HCT116 (cell line): ENCODE data around the gene MBD3. TPM values are rescaled to one million over a fixed set of nuclear protein-coding genes. Genes with fewer than 3 reads are reported as not detected.

Source experiments
- ATAC-seq: fragments of 200-7000 bp; cut with Tn5 transposase; 2 replicates; pipeline ENCODE4 v1.9.1; 2020; ENCODE audit warnings: mild to moderate bottlenecking, moderate library complexity
- BruUV-seq: library from RNA; stranded (reverse); fragments of 400-500 nt; replicated peaks from 2 replicates; lab custom pipeline; 2021; lab: Mats Ljungman, UMichigan
- CTCF ChIA-PET: fragments of 300-600 bp; sonication (Branson Sonifier 250); formaldehyde crosslinking; loops from one replicate; lab custom pipeline; 2021; ENCODE audit warnings: antibody characterized with exemption; lab: Charles Lee
- POLR2A ChIA-PET: fragments of 300-600, 350-600 bp; sonication (Branson Sonifier 250); formaldehyde crosslinking; loops from one replicate; lab custom pipeline; 2021; ENCODE audit warnings: antibody characterized with exemption; lab: Charles Lee
- RAD21 ChIA-PET, 2 experiments: fragments of 300-600 bp; sonication (Branson Sonifier 250); formaldehyde crosslinking; loops; one replicate each; lab custom pipeline; 2023; ENCODE audit warnings: low total read pairs in 2 of 2; ENCODE audit not compliant: uncharacterized antibody in 2 of 2, unreplicated experiment in 2 of 2, low non-redundant PET in 1 of 2; lab: Charles Lee
- DNase-seq: peaks from one replicate; pipeline ENCODE4 v3.0.0-alpha.2; 2010; ENCODE audit warnings: low read depth, low spot score
- H2AFZ ChIP-seq: fragments of 200-600 bp; shearing (Covaris generic), sonication (generic); 2 replicates; pipeline ENCODE4 v1.6.1; 2017; ENCODE audit warnings: low read depth, mixed run types, mixed read lengths, antibody characterized with exemption, low read length; ENCODE audit not compliant: poor library complexity, severe bottlenecking
- H3K27ac ChIP-seq: 2 replicates; pipeline ENCODE4 v1.5.1; 2012; ENCODE audit warnings: low read depth, low read length
- H3K27me3 ChIP-seq: fragments of 200-600 bp; sonication (generic); 2 replicates; pipeline ENCODE4 v1.6.1; 2016; ENCODE audit warnings: mixed run types, low read length, mixed read lengths; ENCODE audit not compliant: insufficient read depth
- H3K36me3 ChIP-seq, 2 experiments: fragments of 200-500 bp in 1 of 2; fragments of 200-600 bp in 1 of 2; sonication (Bioruptor generic) in 1 of 2; sonication (generic) in 1 of 2; 2 replicates each; pipeline versions ENCODE4 v1.5.1 to v1.6.1; 2014 to 2016; ENCODE audit warnings: low read length in 2 of 2, inconsistent platforms in 1 of 2, mixed read lengths in 1 of 2, mixed run types in 1 of 2; ENCODE audit not compliant: insufficient read depth in 2 of 2, control insufficient read depth in 1 of 2
- H3K4me1 ChIP-seq, 2 experiments: fragments of 200-600 bp in 1 of 2; sonication (generic) in 1 of 2; 2 replicates each; pipeline versions ENCODE4 v1.5.1 to v1.6.1; 2012 to 2017; ENCODE audit warnings: low read length in 2 of 2, inconsistent platforms in 1 of 2, mild to moderate bottlenecking in 1 of 2, mixed read lengths in 1 of 2, mixed run types in 1 of 2, moderate library complexity in 1 of 2; ENCODE audit not compliant: insufficient read depth in 2 of 2, control insufficient read depth in 1 of 2
- H3K4me2 ChIP-seq: fragments of 200-600 bp; sonication (generic); 2 replicates; pipeline ENCODE4 v1.6.1; 2017; ENCODE audit warnings: mixed run types, low read length, mixed read lengths
- H3K4me3 ChIP-seq, 2 experiments: fragments of 200-600 bp in 1 of 2; sonication (generic) in 1 of 2; replicated peaks in 1 of 2; 2 replicates each; pipeline ENCODE4 v1.5.1; 2011 to 2016; ENCODE audit warnings: low read length in 2 of 2, control low read depth in 1 of 2, low read depth in 1 of 2, mild to moderate bottlenecking in 1 of 2, mixed read lengths in 1 of 2, mixed run types in 1 of 2
- H3K79me2 ChIP-seq: fragments of 200-600 bp; sonication (generic); 2 replicates; pipeline ENCODE4 v1.6.1; 2017; ENCODE audit warnings: mild to moderate bottlenecking, mixed run types, low read length, moderate library complexity, mixed read lengths; ENCODE audit not compliant: insufficient read depth
- H3K9ac ChIP-seq: fragments of 200-600 bp; sonication (generic); 2 replicates; pipeline ENCODE4 v1.6.1; 2016; ENCODE audit warnings: low read length, mixed read lengths
- H3K9me2 ChIP-seq: fragments of 200-600 bp; sonication (generic), shearing (Covaris generic); 2 replicates; pipeline ENCODE4 v1.6.1; 2017; ENCODE audit warnings: mixed run types, mild to moderate bottlenecking, moderate library complexity; ENCODE audit not compliant: insufficient read depth
- H3K9me3 ChIP-seq, 2 experiments: fragments of 200-500 bp in 1 of 2; fragments of 200-600 bp in 1 of 2; sonication (Bioruptor generic) in 1 of 2; sonication (generic) in 1 of 2; 2 replicates each; pipeline ENCODE4 v1.6.1; 2014 to 2017; ENCODE audit warnings: low read length in 2 of 2, mixed read lengths in 2 of 2, inconsistent platforms in 1 of 2, low read depth in 1 of 2, mild to moderate bottlenecking in 1 of 2, mixed run types in 1 of 2, moderate library complexity in 1 of 2; ENCODE audit not compliant: control insufficient read depth in 1 of 2, insufficient read depth in 1 of 2
- H4K20me1 ChIP-seq: fragments of 200-600 bp; sonication (generic), shearing (Covaris generic); 2 replicates; pipeline ENCODE4 v1.6.1; 2017; ENCODE audit warnings: mixed run types, mild to moderate bottlenecking, moderate library complexity; ENCODE audit not compliant: insufficient read depth
- ATF3 ChIP-seq: IDR thresholded peaks from 2 replicates; pipeline ENCODE4 v1.6.1; 2012
- CTCF ChIP-seq, 3 experiments: fragments of 200-600 bp in 1 of 3; sonication (generic) in 1 of 3; IDR thresholded peaks in 2 of 3; conservative IDR thresholded peaks in 1 of 3; 2 replicates each; pipeline ENCODE4 v1.5.1; 2012 to 2017; ENCODE audit warnings: low read depth in 2 of 3, low read length in 2 of 3, antibody characterized with exemption in 1 of 3, borderline replicate concordance in 1 of 3, control low read depth in 1 of 3, mild to moderate bottlenecking in 1 of 3, mixed read lengths in 1 of 3, mixed run types in 1 of 3, moderate library complexity in 1 of 3; ENCODE audit not compliant: insufficient read depth in 1 of 3
- FOSL1 ChIP-seq: IDR thresholded peaks from 2 replicates; pipeline ENCODE4 v1.6.1; 2012; ENCODE audit warnings: low read depth
- POLR2A ChIP-seq: IDR thresholded peaks from 2 replicates; pipeline ENCODE4 v1.7.0; 2011; ENCODE audit warnings: borderline replicate concordance; ENCODE audit not compliant: insufficient read depth, insufficient read length; ENCODE audit errors: extremely low read depth
- RAD21 ChIP-seq: IDR thresholded peaks from 2 replicates; pipeline ENCODE4 v1.6.1; 2012; ENCODE audit warnings: low read depth, mild to moderate bottlenecking
- intact Hi-C: fragments of 100-400 bp; cut with micrococcal nuclease; formaldehyde crosslinking; loops from 2 replicates; pipeline ENCODE4 v1.10.0; 2022
- total RNA-seq: library from RNA; stranded (reverse); gene quantifications from one replicate; pipeline ENCODE4 v1.2.1, GENCODE V29; 2021; ENCODE audit not compliant: unreplicated experiment

Gene MBD3
- total RNA-seq, 1 experiment from 2014 or later = 85.7 TPM

- TF ChIP-seq RAD21 (no peak), FOSL1 (no peak), POLR2A (no peak), ATF3 (no peak), CTCF (IDR thresholded peaks at IDR 0.05 in 2 of 3, conservative IDR thresholded peaks at IDR 0.05 in 1 of 3; ENCODE audit: borderline replicate concordance in 1 of 3, insufficient read depth in 1 of 3, low read depth in 2 of 3, low read length in 2 of 3) (no peak)
- peak overlapping the region; percentile 98 for H3K9ac ChIP-seq
- RAD21 ChIA-PET = no interaction called here
- CTCF ChIA-PET = interaction anchor here (1.4 kb wide), 1 partner anchor 45 kb away, joined by 5 read pairs; no protein-coding TSS in a partner anchor
- no peak for DNase-seq
- H3K27me3 ChIP-seq = no peaks in the 10 kb centered on the region
- H4K20me1 ChIP-seq = no peaks in the 10 kb centered on the region
- no peaks in the 10 kb centered on the region for H3K9me2 ChIP-seq
- H3K27ac ChIP-seq = peak overlapping the region; percentile 100
- H3K4me2 ChIP-seq = peak overlapping the region; percentile 90
- H2AFZ ChIP-seq = no peak overlapping the region
- 0 out of 2 replicates have a peak, but pooled peaks have one; percentile 0 for ATAC-seq
- H3K36me3 ChIP-seq = 0 out of 4 replicates have a peak, but pooled peaks cover 0 to 5% of the 10 kb centered on the region in 2 experiments
- H3K9me3 ChIP-seq = no peaks in the 10 kb centered on the region
- H3K4me1 ChIP-seq = peaks cover 29 to 56% of the 10 kb centered on the region in 2 experiments
- H3K79me2 ChIP-seq = peaks cover 50% of the 10 kb centered on the region
- TSS peak; percentile 80 for BruUV-seq
- H3K4me3 ChIP-seq = peak overlapping the region; percentile 87 to 96
- POLR2A ChIA-PET = interaction anchor here (1.2 kb wide), 1 partner anchor 14 kb away, joined by 3 read pairs; no protein-coding TSS in a partner anchor
- intact Hi-C loops = no loop called here
Measured at GRCh38 chr19:1591421-1592023, 1.1 kb downstream of the MBD3 start.
